Cerebellar nuclear complex (tissue), 1 donor: ENCODE data around the gene PIGX.

ENCODE experiments used
- DNase-seq, 2 experiments: peaks; one replicate each; lab custom pipeline; 2025; lab: John Stamatoyannopoulos, UW

PIGX gene

DNA sequence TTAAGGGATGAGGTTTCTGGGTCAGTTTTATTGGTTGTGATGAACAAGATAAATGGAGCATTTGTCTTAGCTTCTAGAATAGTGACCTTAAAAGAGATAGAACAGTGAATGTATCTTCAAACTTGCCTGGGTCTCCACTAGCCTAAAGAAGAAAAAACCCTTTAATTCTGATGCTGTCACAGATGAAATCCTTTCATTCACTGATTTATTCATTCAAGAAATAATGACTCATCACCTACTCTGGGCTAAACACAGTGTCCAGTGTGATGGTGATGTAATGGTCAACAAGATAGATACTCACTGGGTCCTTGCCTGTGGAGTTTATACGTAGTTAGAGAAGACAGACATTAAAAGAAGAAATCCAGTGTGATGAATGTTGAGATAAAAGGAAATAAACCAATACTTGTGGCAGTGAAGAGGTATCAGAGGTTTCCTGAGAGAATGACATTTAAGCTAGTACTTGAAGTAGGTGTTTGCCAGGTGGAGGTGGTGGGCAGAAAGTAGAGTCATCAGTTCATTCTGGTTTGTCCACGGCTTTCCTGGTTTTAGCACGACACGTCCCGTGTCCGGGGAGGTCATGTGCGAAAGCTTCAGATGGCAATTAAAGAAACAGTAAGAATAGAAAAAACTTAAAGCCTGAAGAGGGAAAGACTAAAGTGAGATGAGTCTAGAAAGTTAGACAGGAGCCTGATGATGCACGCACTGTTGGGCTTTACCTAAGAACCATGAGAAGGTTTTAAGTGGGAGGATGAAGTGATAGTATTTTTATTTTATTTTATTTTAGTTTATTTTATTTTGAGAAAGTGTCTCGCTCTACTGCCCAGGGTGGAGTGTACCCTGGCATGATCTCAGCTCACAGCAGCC lies 45.9 kb downstream of the PIGX start:
- DNase-seq = no peak

DNA sequence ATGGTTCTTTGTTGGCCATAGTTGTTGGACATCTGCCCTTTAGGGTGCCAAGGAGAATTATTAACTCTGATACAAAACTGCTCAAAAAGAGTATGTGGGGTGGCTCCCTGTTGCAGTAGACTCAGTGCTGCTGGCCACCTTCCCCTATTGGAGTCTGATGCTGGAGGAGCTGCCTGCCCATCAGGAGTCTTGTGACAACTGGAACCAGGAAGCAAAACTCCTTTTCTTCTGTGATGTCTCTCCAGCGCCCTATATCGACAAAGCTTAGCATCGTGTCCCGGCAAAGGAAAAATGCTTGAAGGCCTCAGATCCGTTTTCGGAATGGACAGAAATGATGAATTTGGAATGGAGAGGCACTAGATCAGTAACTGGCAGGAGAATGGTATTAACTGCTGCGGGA lies 51.0 kb downstream of the PIGX start:
- no peak for DNase-seq

DNA sequence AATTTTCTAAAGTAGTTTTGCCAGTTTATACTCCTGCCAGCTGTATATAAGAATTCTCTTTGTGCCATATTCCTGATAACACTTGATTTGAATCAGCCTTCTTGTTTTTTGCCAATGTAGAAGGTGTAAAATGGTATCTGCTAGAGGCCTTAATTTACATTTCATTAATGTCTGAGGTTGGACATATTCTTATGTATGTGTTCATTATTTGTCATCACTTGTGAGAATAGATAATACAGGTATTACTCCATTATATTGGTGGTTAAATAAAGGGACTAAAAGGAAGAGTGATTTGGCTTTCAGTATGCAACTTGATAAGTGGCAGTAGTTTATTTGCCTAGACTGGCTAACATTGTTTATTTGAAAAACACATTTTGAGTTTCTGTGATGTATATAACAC lies 53.3 kb downstream of the PIGX start:
- no peak for DNase-seq

DNA sequence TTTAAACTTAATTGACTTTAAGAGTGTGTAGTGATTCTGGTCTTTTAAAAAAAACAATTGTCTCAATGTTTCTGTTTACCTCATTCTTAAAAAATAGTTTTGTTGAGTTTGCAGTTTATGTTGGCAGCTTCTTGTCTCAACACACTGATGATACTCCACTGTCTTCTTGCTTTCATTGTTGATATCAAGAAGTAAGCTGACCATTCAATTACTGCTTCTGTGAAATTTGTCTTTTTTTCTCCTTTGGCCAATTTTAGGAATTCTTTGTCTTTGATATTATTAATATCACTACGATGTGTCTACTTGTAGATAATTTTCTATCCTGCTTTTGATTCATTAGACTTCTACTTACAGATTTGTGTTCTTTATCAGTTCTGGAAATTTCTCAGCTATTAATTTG lies 58.9 kb downstream of the PIGX start:
- DNase-seq = no peak

DNA sequence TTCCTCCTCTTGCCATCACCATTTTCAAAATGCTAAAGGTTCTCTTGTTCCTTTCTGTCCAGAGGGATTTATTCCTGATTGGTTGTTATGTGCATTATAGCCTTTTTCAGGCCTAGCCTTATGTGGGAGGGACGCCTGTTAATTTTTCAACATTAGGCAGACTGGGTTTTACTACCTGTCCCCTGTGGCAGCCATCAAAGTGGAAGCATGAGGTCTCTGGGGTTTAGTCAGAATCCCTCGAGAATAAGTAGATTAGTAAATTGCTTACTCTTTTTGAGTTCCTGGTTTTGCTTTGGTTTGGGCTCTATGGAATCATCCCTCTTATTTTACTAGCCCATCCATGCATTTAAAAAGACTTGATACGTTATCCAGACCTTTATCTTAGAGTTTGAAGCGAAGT lies 59.9 kb downstream of the PIGX start:
- DNase-seq = no peak

DNA sequence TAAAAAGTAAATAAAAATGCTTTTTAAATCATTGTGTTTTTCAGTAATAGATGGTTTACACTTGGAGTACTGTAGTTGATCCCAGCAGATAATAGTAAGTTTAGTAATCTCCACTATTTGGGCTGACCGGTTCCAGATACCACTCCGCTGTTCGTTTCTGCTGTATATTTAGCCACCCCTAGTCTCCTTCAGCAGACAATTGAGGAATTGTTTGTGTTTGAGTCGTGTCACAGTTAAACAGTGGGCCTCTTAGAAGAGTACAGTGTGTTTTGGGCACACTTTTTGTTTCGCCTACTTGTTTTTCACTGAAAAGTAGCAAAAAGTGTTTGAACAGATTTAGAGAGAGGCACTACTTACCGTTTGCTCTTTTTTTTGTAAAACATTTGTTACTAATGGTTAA lies 60.7 kb downstream of the PIGX start:
- no peak for DNase-seq

DNA sequence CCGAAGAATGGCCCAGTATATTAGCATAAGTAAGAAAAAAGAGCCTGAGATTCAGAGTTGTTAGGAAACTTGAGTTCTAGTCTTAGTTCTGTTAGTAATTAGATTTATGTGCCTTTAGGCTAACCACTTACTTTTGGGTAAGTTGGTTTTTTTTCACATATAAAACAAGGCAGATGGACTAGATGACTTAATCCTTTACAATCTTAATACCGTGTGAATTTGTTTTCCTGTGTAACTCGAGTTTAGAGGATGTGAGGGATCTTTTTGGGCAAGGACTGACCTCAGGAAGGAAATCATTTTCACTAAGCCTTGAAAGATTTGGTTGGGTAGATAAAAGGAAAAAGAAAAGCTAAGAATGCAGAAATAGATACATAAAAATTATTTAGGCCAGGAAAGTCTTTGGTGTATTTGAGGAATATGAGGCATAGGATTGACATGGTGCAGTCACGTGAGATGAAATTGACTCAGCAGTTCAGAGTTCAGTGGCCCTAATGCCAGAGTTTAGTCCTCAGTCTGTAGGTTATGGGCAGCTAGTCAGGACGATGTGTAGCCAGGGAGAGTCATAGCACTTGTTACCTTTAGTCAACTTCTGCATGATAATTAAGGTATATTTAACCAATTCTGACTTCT lies 62.1 kb downstream of the PIGX start:
- no peak for DNase-seq

DNA sequence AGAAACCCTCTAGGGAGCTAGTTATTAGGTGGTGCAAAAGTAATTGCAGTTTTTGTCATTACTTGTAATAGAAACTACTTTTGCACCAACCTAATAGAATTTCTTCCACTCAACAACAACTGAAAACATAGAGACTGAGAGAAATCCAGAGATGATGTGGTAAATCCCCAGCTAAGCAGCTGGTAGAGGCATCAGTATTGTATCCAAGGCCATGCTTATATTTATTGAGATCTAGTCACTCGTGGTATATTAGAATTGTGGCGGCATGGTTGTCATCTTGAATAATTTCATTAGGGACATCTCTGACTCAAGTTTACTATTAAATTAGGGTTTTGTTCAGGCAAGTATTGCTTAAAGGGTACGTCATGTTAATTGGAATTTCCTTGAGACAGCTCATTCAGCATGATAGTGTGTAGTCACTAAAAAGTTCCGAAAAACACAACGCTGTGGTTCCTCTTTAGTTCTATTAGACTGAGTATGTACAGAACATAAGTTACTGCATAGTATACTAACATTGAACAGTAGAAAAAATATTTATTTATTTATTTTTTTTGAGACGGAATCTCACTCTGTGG lies 62.8 kb downstream of the PIGX start:
- no peak for DNase-seq

DNA sequence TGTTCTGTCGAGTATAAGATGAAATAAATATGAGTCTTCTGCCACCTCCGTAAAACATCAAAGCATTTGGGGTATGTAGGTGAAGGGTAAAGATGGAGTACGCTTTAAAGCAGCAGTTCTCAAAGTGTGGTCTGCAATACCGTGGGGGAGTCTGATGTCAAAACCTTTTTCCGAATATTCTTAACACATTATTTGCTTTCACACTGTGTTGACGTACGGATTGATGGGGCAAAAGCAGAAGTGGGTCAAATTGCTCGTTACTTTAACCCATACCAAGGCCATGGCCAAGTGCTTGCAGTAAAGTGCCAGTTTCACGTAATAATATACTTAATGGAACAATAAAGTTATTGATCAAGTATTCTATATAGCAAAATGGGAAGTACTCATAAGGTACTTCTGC lies 63.8 kb downstream of the PIGX start:
- no peak for DNase-seq

DNA sequence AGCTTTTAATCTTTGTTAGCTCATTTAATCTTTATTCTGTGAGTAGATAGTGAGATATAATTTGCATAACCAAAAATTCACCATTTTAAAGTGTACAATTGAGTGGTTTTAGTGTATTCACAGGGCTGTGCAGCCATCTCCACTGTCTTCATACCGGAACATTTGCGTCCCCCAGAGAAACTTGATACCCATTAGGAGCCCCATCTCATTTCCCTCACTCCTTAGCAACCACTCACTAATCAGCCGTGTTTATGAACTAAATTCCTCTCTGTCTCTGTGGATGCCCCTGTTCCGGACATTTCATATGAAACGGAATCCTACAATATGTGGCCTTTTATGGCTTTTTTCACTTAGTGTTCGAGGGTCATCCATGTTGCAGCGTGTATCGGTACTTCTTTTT lies 65.7 kb downstream of the PIGX start:
- no peak for DNase-seq

DNA sequence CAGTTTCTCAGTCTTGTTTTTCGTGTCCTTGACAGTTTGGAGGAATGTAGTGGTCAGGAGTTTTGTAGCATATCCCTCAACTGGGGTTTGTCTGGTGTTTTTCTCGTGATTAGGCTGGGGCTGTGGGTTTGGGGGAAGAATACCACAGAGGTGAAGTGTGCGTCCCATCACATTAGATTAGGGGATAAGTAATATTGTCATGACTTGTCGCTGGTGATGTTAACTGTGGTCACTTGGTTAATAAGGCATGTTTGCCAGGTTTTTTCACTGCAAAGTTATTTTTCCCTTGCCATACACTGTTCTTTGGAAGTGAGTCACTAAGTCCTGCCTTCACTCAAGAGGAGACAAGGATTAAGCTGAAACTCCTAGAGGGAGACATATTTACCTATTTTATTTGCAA lies 66.6 kb downstream of the PIGX start:
- no peak for DNase-seq

DNA sequence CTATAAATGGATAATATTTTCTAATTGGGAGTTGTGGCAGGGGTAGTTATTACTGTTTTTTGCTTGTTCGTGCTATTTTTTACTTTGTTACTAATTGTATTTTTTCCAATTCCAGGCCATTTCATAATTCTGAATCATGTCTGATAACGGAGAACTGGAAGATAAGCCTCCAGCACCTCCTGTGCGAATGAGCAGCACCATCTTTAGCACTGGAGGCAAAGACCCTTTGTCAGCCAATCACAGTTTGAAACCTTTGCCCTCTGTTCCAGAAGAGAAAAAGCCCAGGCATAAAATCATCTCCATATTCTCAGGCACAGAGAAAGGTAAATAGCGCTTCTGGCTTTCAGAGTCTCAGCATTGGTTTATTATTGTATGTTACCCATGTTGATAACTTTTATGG lies 70.3 kb downstream of the PIGX start:
- no peak for DNase-seq
